LNCaP clone FGC (cell line): Measurements from ENCODE around the gene C1RL.

ENCODE experiments used
- DNase-seq: peaks from one replicate; pipeline ENCODE4 v3.0.0-alpha.2; 2011; ENCODE audit warnings: low read depth
- H3K4me3 ChIP-seq: 2 replicates; pipeline ENCODE4 v1.5.1; 2011; ENCODE audit warnings: mild to moderate bottlenecking, low read depth, low read length, control low read depth
- TF ChIP-seq, protein P1 (sequence below): IDR thresholded peaks from 2 replicates; pipeline ENCODE4 v1.5.1; 2012; ENCODE audit warnings: mild to moderate bottlenecking; ENCODE audit not compliant: control insufficient read depth, insufficient read depth; ENCODE audit errors: extremely low read depth

C1RL gene

DNA sequence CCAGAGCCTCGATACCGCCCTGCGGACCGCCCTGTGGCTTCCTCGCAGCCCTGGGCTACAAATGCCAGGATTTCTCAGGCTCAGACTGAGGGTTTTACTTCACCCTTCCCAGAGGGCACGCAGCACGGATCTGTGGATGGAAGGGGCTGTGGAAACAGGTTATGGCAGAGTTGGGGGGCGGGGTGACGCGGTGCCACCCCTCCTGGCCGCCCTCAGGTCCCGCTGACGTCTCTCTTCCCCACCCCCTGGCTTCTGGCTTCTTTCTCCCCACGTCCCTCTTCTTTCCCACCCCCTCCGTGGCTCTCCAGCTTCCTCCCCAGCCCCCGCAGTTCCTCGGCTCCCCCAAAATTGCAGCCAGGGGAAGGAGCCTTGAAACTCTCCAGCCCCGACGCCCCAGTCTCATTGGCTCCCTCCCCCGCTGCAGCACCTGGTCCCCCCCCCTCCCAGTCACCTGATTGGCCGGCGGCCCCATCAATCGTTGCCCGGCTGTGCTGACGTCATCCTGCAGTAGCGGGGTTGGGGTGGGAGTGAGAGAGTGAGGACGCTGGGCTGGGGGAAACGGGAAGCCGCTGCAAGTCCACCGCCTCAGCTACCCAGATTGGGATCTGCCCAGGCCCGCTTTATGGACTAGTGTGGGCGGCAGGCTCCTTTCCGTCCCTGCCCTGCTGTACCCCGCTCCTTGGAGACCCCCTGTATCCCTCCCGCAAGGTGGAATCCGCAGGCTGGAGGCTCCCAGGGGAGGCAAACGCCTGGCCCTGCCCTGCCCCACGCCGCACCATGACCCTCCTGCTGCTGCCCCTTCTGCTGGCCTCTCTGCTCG is 21.1 kb upstream of the C1RL start, which contains the start of gene CLSTN3:
Gene CLSTN3, plus strand, starts transcription at position 500 of the 820 bp plus-strand sequence. Its CDS starts 278 bp downstream, at position 778.
- TF ChIP-seq, protein P1, sequence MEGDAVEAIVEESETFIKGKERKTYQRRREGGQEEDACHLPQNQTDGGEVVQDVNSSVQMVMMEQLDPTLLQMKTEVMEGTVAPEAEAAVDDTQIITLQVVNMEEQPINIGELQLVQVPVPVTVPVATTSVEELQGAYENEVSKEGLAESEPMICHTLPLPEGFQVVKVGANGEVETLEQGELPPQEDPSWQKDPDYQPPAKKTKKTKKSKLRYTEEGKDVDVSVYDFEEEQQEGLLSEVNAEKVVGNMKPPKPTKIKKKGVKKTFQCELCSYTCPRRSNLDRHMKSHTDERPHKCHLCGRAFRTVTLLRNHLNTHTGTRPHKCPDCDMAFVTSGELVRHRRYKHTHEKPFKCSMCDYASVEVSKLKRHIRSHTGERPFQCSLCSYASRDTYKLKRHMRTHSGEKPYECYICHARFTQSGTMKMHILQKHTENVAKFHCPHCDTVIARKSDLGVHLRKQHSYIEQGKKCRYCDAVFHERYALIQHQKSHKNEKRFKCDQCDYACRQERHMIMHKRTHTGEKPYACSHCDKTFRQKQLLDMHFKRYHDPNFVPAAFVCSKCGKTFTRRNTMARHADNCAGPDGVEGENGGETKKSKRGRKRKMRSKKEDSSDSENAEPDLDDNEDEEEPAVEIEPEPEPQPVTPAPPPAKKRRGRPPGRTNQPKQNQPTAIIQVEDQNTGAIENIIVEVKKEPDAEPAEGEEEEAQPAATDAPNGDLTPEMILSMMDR = no peak
- H3K4me3 ChIP-seq = peak within 1 kb of the TSS; percentile 90
- no peak for DNase-seq

DNA sequence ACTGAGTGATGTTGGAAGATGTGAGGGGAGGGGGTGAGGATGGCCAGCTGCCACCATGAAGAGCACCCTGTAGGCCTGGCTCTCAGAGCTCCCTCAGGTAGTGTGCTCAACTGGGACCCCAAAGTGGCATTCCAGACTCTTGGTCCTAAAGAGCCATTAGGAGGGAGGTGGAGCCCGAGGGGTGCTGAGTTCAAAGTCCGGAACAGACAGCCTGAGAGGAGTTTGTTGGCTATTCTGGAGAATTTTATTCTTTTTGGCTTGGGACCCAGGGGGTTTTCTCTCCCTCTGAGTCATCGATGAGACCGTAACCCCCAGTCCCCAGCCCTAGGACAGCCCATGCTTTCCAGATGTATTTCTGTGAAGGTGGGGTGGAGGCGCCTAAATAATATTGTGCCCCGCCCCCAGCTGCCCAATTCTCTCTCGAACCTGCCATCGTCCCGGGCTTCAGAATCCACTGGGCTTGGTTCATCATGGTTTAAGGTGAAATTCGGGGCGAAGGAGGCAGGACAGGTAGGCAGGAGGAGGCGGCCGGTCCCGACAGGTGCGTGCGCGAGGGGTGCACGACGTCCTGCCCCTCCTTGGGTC is 20.4 kb upstream of the C1RL start:
- H3K4me3 ChIP-seq = peak overlapping the region; percentile 90
- no peak for DNase-seq
- TF ChIP-seq, protein P1 = no peak

DNA sequence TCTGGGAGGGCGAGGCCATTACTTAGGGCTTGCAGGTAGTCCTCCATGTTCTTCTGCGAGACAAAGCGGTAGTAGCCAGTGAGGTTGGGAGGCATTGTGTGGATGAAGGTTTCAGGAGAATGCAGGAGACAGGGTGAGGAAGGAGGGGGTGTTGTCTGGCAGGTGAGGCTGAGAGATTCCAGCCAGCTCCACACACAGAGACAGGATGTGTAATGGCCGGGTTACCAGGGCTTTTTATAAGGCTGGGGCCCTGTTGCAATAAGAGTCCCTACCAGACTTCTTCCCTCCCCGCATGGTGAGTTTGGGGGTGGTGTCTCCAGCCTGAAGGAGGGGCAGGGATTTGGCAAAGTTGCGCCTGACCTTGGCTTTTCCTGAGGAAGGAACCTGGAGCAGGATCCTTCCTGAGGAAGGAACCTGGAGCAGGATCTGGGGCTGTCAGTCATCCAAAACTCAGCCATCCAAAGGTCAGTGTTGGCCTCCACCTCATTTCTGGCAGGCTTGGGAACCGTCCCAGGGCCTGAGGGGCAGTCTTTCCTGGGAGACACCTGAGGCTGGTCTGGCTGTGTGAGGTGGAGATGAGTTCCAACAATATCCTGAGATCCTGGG is 19.8 kb upstream of the C1RL start, which contains the start of gene RBP5:
Gene RBP5, minus strand, starts transcription at position 209 of the 606 bp plus-strand sequence. Its CDS starts 114 bp downstream, at position 95.
- no peak for DNase-seq
- TF ChIP-seq, protein P1 = no peak
- peak within 1 kb of the TSS; percentile 90 for H3K4me3 ChIP-seq

DNA sequence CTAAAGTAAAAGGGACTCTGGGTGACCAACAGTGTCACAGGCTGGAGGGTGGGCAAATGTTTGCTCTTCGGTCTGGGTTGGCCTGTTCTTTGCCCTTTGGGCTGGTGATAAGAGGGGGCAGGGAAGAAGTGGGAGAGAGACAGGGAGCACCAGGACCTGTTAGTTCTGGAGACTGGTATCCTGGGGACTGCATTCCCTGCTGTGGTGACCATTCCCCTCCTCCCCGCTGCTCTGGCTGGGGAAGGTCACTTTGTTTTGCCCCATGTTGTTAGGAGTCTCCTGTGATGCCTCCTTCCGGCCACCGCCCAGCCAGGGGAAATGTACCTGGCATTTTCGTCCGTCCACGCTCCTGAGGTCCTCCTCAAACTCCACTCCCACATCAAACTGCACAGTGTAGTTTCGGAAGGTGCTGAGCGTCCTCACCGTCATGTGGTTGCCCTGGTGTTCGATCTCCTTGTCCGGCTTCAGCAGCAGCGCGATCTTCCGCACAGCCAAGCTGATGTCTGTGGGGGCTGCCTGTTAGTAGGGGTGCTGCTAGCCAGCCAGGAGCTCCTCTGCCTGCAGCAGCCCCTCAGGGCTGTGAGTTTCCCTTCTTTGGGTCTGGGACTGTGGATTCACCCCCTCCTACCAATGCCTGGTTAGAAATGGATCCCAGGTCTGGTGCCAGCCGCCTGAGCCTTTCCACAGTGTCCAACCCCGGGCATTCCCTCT is 19.1 kb upstream of the C1RL start:
- no peak overlapping the region for H3K4me3 ChIP-seq
- no peak for DNase-seq
- TF ChIP-seq, protein P1 = no peak

DNA sequence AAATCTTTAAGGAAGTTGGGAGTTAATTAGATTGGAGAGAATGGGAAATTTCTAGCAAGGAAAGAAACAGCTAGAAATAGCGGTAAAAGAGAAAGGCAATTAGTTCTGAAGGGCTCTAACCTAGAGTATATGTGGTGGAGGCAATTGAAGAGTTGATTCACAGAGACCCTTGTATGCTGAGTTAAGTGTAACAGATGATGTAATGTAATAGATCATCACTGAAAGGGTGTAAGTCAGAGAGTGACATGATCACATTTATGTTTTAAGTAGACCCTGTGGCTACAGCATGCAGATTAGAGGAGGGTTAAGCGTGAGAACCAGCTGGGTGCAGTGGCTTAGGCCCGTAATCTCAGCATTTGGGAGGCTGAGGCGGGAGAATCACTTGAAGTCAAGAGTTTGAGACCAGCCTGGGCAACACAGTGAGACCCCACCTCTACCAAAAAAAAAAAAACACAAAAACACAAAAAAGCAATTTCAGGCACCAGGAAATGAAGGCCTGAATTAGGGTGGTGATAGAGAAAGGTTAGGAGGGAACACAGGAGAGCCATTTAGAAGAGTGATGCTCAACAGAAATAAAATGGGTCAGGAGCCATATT is 16.7 kb upstream of the C1RL start:
- DNase-seq = no peak
- no peak overlapping the region for H3K4me3 ChIP-seq
- TF ChIP-seq, protein P1 = no peak

DNA sequence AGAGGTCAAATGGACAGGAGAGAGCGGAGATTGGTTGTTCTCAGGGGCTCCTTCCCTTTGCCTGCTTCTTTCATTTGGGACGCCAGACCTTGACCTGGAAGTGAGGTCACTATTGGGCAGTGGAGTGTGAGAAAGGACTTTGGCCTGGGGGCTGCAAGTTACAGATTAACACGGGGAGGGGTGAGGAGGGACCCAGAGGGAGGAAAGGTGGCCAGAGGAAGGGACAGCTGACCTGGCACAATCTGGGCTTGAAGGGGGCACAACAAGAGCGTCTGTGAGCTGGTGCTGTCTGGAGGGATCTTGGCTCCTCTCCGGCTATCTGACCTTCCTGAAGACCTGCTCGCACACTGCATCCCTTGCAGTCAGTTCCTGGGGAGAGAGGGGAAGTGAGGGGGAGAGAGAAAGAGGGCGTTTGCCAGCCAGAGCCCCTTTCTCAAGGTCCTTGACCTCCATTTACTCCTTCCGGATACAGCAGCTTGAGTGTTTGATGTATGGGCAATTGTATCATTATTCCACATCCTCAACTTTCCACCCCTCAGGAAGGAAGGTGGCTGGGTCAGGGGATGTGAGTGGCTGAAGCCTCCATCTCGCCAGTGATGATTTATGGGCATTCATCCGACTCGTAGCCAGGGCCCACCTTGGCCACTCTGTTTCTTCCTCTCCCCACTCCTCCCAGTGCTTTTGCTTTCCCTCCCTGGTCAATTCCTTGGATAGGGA is 14.9 kb upstream of the C1RL start:
- no peak overlapping the region for H3K4me3 ChIP-seq
- TF ChIP-seq, protein P1 = no peak
- DNase-seq = no peak
